Right atrium auricular region (tissue), 2 donors: ENCODE measurements around the gene MYZAP. TPM values are rescaled to one million over a fixed set of nuclear protein-coding genes. Genes with fewer than 3 reads are reported as not detected.

Source experiments
- DNase-seq: peaks from one replicate; pipeline ENCODE4 v3.0.0-alpha.2; 2019; ENCODE audit warnings: low spot score
- H3K27ac ChIP-seq, 2 donors: fragments of 200-600 bp; sonication (generic); 1 replicate in 1 of 2; 2 replicates in 1 of 2; pipeline ENCODE4 v1.5.1; 2016 to 2019
- H3K27me3 ChIP-seq, 2 donors: fragments of 200-600 bp; sonication (generic); one replicate each; pipeline versions ENCODE4 v1.5.1 to v1.6.0; 2017 to 2019
- H3K36me3 ChIP-seq: fragments of 200-600 bp; sonication (generic); one replicate; pipeline ENCODE4 v1.5.1; 2016
- H3K4me1 ChIP-seq, 2 donors: fragments of 200-600 bp; sonication (generic); one replicate each; pipeline versions ENCODE4 v1.5.1 to v1.6.0; 2017 to 2019
- H3K4me3 ChIP-seq, 2 donors: fragments of 200-600 bp; sonication (generic); 1 replicate in 1 of 2; 2 replicates in 1 of 2; pipeline ENCODE4 v1.5.1; 2017 to 2019; ENCODE audit warnings: mild to moderate bottlenecking in 1 of 2, moderate library complexity in 1 of 2
- H3K9me3 ChIP-seq, 2 donors: fragments of 200-600 bp; sonication (generic); one replicate each; pipeline ENCODE4 v1.5.1; 2019
- CTCF ChIP-seq, 2 donors: fragments of 200-600 bp; sonication (generic); IDR thresholded peaks; one replicate each; pipeline ENCODE4 v1.5.1; 2019; ENCODE audit warnings: antibody characterized with exemption in 2 of 2
- total RNA-seq, 2 donors: library from RNA; depleted of rRNA; stranded (reverse); fragments of >200 nt; gene quantifications; one replicate each; pipeline ENCODE4 v1.1.0, GENCODE V29; 2016

MYZAP gene
- total RNA-seq, 2 donors from 2014 or later, result 305 to 491 TPM

- Histone ChIP-seq H3K27ac (no peak overlapping the region), H3K4me1 (no peaks in the 10 kb centered on the region), H3K9me3 (no peaks in the 10 kb centered on the region), H3K4me3 (no peak overlapping the region), H3K36me3 (no peaks in the 10 kb centered on the region), H3K27me3 (no peaks in the 10 kb centered on the region)
- DNase-seq, result no peak
- no peak for TF ChIP-seq CTCF (IDR thresholded peaks at IDR 0.05)
Observed at GRCh38 chr15:57578288-57578900, 13.3 kb upstream of the MYZAP start.

DNA sequence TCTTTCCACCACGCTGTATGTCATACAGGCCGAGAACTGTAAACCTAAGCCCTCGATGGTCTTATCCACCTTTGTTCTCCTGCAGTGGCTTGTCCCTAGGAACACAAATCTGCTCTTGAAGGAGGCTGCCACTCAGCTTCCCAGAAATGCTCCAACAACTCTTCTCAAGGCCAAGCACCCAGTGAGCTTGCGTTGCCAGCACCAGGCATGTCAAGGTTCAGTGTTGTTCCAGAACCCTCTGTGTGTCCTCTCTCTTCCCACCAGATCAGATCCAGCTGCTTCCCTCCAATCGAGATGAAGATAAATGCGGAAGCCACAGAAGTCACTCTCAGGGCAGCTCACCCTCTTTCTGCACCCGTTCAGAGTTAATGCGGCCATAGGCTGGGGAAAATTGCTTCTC lies 11.3 kb upstream of the MYZAP start:
- Histone ChIP-seq H3K36me3 (no peaks in the 10 kb centered on the region), H3K4me1 (no peaks in the 10 kb centered on the region), H3K27ac (no peak overlapping the region), H3K4me3 (no peak overlapping the region), H3K27me3 (no peaks in the 10 kb centered on the region), H3K9me3 (no peaks in the 10 kb centered on the region)
- DNase-seq, result no peak
- no peak for TF ChIP-seq CTCF (IDR thresholded peaks at IDR 0.05)

GRCh38 chr15:57580866-57581265 lies 10.8 kb upstream of the MYZAP start:
- Histone ChIP-seq H3K27ac (no peak overlapping the region), H3K4me3 (no peak overlapping the region), H3K36me3 (no peaks in the 10 kb centered on the region), H3K27me3 (no peaks in the 10 kb centered on the region), H3K9me3 (no peaks in the 10 kb centered on the region), H3K4me1 (no peaks in the 10 kb centered on the region)
- TF ChIP-seq CTCF (IDR thresholded peaks at IDR 0.05), result no peak
- DNase-seq, result no peak

DNA sequence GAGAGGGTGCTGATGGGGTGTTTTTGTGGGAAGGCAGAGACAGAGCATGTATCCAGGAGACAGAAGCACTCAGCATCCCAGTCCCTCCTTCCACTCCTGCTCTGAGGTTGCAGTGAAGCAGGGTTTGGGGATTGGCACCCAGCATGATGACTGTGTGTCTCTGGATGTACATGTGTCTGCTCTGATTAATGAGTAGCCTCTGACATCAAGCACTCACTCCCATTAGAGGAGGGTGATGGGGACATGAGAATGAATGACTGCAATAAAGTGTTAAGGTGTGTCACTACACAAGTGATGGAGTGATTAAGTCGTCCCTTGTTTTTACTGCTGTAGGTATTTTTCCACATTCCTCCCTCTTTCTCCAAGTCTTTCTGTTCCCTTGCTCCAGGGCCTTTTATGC lies 9.6 kb upstream of the MYZAP start:
- Histone ChIP-seq H3K4me3 (no peak overlapping the region), H3K27ac (no peak overlapping the region), H3K4me1 (no peaks in the 10 kb centered on the region), H3K27me3 (no peaks in the 10 kb centered on the region), H3K9me3 (no peaks in the 10 kb centered on the region), H3K36me3 (no peaks in the 10 kb centered on the region)
- TF ChIP-seq CTCF (IDR thresholded peaks at IDR 0.05), result no peak
- no peak for DNase-seq

GRCh38 chr15:57583282-57583681 lies 8.4 kb upstream of the MYZAP start:
- Histone ChIP-seq H3K4me1 (no peaks in the 10 kb centered on the region), H3K4me3 (no peak overlapping the region), H3K27me3 (no peaks in the 10 kb centered on the region), H3K36me3 (no peaks in the 10 kb centered on the region), H3K27ac (no peak overlapping the region), H3K9me3 (no peaks in the 10 kb centered on the region)
- TF ChIP-seq CTCF (IDR thresholded peaks at IDR 0.05), result no peak
- no peak for DNase-seq

DNA sequence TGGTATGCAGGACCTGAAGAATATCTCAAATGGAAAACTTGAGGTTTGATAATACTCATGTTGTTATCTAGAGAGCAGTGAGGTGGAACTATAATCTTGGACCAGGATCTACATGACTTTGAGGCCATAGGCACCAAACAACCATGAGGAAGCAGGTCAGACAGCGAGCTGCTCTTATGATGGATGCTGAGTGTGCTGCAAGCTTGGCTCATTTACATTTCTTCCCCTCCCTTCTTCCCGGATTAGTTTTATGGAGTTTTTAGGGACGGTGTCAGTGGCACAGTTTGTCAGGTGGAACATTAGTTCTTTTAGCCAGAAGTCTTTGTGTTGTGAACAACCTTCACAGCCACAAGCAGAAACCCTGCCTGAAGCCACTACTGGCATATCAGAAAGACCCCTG lies 8.0 kb upstream of the MYZAP start:
- Histone ChIP-seq H3K27me3 (no peaks in the 10 kb centered on the region), H3K9me3 (no peaks in the 10 kb centered on the region), H3K36me3 (no peaks in the 10 kb centered on the region), H3K27ac (no peak overlapping the region), H3K4me1 (peaks cover 0 to under 1% of the 10 kb centered on the region in 2 donors), H3K4me3 (no peak overlapping the region)
- no peak for DNase-seq
- TF ChIP-seq CTCF (IDR thresholded peaks at IDR 0.05), result no peak
